Stimulated activated CD8-positive, alpha-beta memory T cell treated with anti-CD3 and anti-CD28 coated beads, Interleukin-12 subunit alpha, Interleukin-12 subunit beta, amount 100 ng/mL, for 24 hours (primary cell): Measurements from ENCODE around the gene NRARP.
A peak's percentile ranks its signal among the peaks of the same experiment; 100 is the strongest.
"Not testable (repeated sequence)": the region's sequence is repeated elsewhere in the genome, so short reads cannot be mapped to it uniquely, and the experiment has no call there.

ENCODE experiments used
- DNase-seq: peaks from one replicate; pipeline ENCODE4 v3.0.0-alpha.2; 2020; ENCODE audit errors: extremely low read depth

The NRARP gene

GRCh38 chr9:137302118-137302448 lies at the start of gene NRARP:
NRARP (minus strand) TSS chr9:137302271; CDS start chr9:137301928, 343 bp downstream.
- peak; percentile 77 for DNase-seq

GRCh38 chr9:137350696-137351584 lies 48.9 kb upstream of the NRARP start:
- no peak for DNase-seq

GRCh38 chr9:137349471-137350033 lies 47.5 kb upstream of the NRARP start:
- no peak for DNase-seq

- no peak for DNase-seq
These were observed 46.8 kb upstream of the NRARP start for GRCh38 chr9:137348769-137349470.

GRCh38 chr9:137347928-137348327 lies 45.9 kb upstream of the NRARP start:
- no peak for DNase-seq

GRCh38 chr9:137342482-137342881 lies 40.4 kb upstream of the NRARP start:
- DNase-seq, result no peak

- DNase-seq, result no peak
These were observed 39.2 kb upstream of the NRARP start for GRCh38 chr9:137341227-137341626.

- DNase-seq, result not testable (repeated sequence)
These were observed 37.9 kb upstream of the NRARP start for GRCh38 chr9:137339908-137340462.

GRCh38 chr9:137339045-137339907 lies 37.2 kb upstream of the NRARP start:
- no peak for DNase-seq

GRCh38 chr9:137336735-137337134 lies 34.7 kb upstream of the NRARP start:
- DNase-seq, result no peak

- no peak for DNase-seq
These were observed 31.1 kb upstream of the NRARP start for GRCh38 chr9:137333016-137333671.

GRCh38 chr9:137331929-137332328 lies 29.9 kb upstream of the NRARP start:
- no peak for DNase-seq

GRCh38 chr9:137330689-137331088 lies 28.6 kb upstream of the NRARP start:
- DNase-seq, result no peak

GRCh38 chr9:137329590-137329989 lies 27.5 kb upstream of the NRARP start:
- DNase-seq, result not testable (repeated sequence)

- DNase-seq, result not testable (repeated sequence)
These were observed 25.8 kb upstream of the NRARP start for GRCh38 chr9:137327641-137328550.

GRCh38 chr9:137326445-137327065 lies 24.5 kb upstream of the NRARP start:
- DNase-seq, result no peak

- no peak for DNase-seq
These were observed 23.7 kb upstream of the NRARP start for GRCh38 chr9:137325799-137326198.

GRCh38 chr9:137325124-137325523 lies 23.1 kb upstream of the NRARP start:
- no peak for DNase-seq
